HG03159 (cell line): ENCODE data around the gene PYHIN1.

Experiments
- ATAC-seq: cut with Tn5 transposase; IDR thresholded peaks from one replicate; pipeline ENCODE4 v1.9.1; 2021; ENCODE audit warnings: mild to moderate bottlenecking, moderate library complexity; ENCODE audit not compliant: unreplicated experiment

PYHIN1 gene

GRCh38 chr1:159011751-159012150 is 80.4 kb downstream of the PYHIN1 start:
- ATAC-seq, result no peak

GRCh38 chr1:159012495-159012894 is 81.1 kb downstream of the PYHIN1 start:
- ATAC-seq, result peak; percentile 37

GRCh38 chr1:159014003-159014571 is 82.7 kb downstream of the PYHIN1 start:
- ATAC-seq, result no peak

- no peak for ATAC-seq
These were observed 83.5 kb downstream of the PYHIN1 start for GRCh38 chr1:159014851-159015250.

- peak; percentile 96 for ATAC-seq
These were observed 84.1 kb downstream of the PYHIN1 start for GRCh38 chr1:159015440-159015909.

- ATAC-seq, result no peak
These were observed 92.4 kb downstream of the PYHIN1 start for GRCh38 chr1:159023723-159024122.

- no peak for ATAC-seq
These were observed 93.7 kb downstream of the PYHIN1 start for GRCh38 chr1:159025043-159025442.
